ENCODE results near the gene LRRC34. TPM values are rescaled to one million over a fixed set of nuclear protein-coding genes. Genes with fewer than 3 reads are reported as not detected.
A peak's percentile ranks its signal among the peaks of the same experiment; 100 is the strongest.

The LRRC34 gene
- total and polyA plus RNA-seq, 2 donors (not counting 1 experiment from before 2014, with no cell fraction given): 3.5 to 11.8 TPM

- Histone ChIP-seq H3K9ac (ENCODE audit: low read length) (peak within 1 kb of the TSS; percentile 80), H3K27ac (ENCODE audit: low read length in 2 of 2) (peak within 1 kb of the TSS; percentile 47 to 76), H3K9me3 (ENCODE audit: control extremely low read depth in 1 of 3, control insufficient read depth in 2 of 3, insufficient read depth in 1 of 3, low read length in 2 of 3) (peaks cover 0 to 20% (median 0%) of the 10 kb centered on the region in 3 donors), H3K4me1 (ENCODE audit: control insufficient read depth in 2 of 2, insufficient read depth in 2 of 2, low read length in 2 of 2) (peaks cover 13 to 15% of the 10 kb centered on the region in 2 donors), H3K27me3 (replicated peaks in 1 of 4; ENCODE audit: control extremely low read depth in 1 of 4, control insufficient read depth in 3 of 4, insufficient read depth in 4 of 4, low read length in 3 of 4) (no peaks in the 10 kb centered on the region), H2AFZ (ENCODE audit: insufficient read depth, low read depth, low read length, poor library complexity, severe bottlenecking) (peak within 1 kb of the TSS; percentile 98), H3K36me3 (replicated peaks in 1 of 2; ENCODE audit: control extremely low read depth in 1 of 2, control insufficient read depth in 1 of 2, extremely low read depth in 1 of 2, insufficient read depth in 2 of 2, low read length in 1 of 2) (peaks cover 0 to 2% of the 10 kb centered on the region in 2 experiments), H4K20me1 (ENCODE audit: control insufficient read depth, insufficient read depth, low read length, poor library complexity, severe bottlenecking) (no peaks in the 10 kb centered on the region), H3K79me2 (ENCODE audit: control insufficient read depth, insufficient read depth, low read length) (peaks cover 13% of the 10 kb centered on the region), H3K4me2 (replicated peaks; ENCODE audit: low read depth, low read length, poor library complexity, severe bottlenecking) (peak within 1 kb of the TSS; percentile 96), H3K4me3 (ENCODE audit: control extremely low read depth in 1 of 5, extremely low read depth in 1 of 5, insufficient read depth in 1 of 5, low read depth in 2 of 5, low read length in 4 of 5) (peak within 1 kb of the TSS; percentile 62 to 89 (median 67))
- H3K27ac Mint-ChIP-seq: peak within 1 kb of the TSS; percentile 93
- ATAC-seq (ENCODE audit: low read depth) (peak; percentile 6), DNase-seq (peak; percentile 82)
- ChIA-PET POLR2A (interaction anchor here (0.5 to 1.5 kb wide), 5 partner anchors 43 to 1099 kb away, joined by 3 to 9 read pairs (median 3); partner anchors contain the start of gene SEC62), CTCF (interaction anchor here (0.6 to 1.8 kb wide), 5 partner anchors 42 to 1041 kb away, joined by 3 to 5 read pairs (median 3); partner anchors contain the start of genes LRRC34, LRRIQ4 and SEC62)
- intact Hi-C loops (cut with micrococcal nuclease): loop anchor here (5.0 kb wide), 2 partner anchors 93 to 163 kb away; no protein-coding TSS in a partner anchor
- H3K9me3 Mint-ChIP-seq (ENCODE audit: insufficient read depth): peaks cover 6% of the 10 kb centered on the region
- H3K27me3 Mint-ChIP-seq: no peaks in the 10 kb centered on the region
- peak within 1 kb of the TSS; percentile 96 for H3K4me3 Mint-ChIP-seq
- TF ChIP-seq EZH2 (IDR thresholded peaks at IDR 0.05; ENCODE audit: borderline replicate concordance, insufficient read depth, low read depth, low read length, poor library complexity, severe bottlenecking) (no peak), CTCF (IDR thresholded peaks at IDR 0.05) (no peak)
- under 1% methylated on average over 48 of the region's 51 CpGs for WGBS (ENCODE audit: insufficient coverage)
- peaks cover 35% of the 10 kb centered on the region for H3K4me1 Mint-ChIP-seq
Measured at GRCh38 chr3:169769287-169770181, 43.2 kb downstream of the LRRC34 start, which contains the start of gene ACTRT3. TSS of gene ACTRT3 (minus strand) at chr3:169769561. CDS start at chr3:169769520, 41 bp downstream.

Data from B cell (primary cell).